CD4-positive, alpha-beta T cell treated with Interleukin-12 subunit alpha and Interleukin-12 subunit beta, for 1 hour (primary cell): ENCODE data around the gene DPYSL4.

Experiments used
- DNase-seq: peaks from one replicate; pipeline ENCODE4 v3.0.0-alpha.2; 2020

DPYSL4 gene

GRCh38 chr10:132164761-132165278 lies 21.9 kb upstream of the DPYSL4 start:
- DNase-seq: no peak

DNA sequence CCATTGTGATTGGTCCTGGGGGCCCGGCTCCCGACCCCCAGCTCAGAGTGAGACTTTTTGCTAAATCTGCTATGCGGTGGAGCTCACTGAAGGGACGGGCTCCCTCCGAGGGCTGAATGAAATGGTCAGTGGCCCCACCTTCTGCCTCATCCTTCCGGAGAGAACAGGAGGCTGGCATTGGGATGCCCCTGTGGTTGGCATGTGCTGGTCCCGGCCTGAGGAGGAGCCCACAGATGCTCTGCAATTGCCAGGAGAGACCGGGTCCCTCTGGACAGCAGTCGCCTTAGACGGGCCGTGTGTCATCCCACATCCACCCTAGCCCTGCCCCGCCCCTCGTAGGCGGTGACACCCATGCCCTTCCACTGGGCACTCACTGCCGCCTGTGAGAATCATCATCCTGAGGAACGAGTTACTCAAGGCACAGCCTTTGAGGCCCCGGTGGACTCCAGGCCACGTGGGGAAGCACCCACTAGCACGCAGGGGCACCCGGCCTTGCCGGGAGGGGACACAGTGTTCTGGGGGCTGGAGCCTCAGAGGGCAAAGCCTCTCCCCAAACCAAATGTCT lies 21.2 kb upstream of the DPYSL4 start:
- no peak for DNase-seq

DNA sequence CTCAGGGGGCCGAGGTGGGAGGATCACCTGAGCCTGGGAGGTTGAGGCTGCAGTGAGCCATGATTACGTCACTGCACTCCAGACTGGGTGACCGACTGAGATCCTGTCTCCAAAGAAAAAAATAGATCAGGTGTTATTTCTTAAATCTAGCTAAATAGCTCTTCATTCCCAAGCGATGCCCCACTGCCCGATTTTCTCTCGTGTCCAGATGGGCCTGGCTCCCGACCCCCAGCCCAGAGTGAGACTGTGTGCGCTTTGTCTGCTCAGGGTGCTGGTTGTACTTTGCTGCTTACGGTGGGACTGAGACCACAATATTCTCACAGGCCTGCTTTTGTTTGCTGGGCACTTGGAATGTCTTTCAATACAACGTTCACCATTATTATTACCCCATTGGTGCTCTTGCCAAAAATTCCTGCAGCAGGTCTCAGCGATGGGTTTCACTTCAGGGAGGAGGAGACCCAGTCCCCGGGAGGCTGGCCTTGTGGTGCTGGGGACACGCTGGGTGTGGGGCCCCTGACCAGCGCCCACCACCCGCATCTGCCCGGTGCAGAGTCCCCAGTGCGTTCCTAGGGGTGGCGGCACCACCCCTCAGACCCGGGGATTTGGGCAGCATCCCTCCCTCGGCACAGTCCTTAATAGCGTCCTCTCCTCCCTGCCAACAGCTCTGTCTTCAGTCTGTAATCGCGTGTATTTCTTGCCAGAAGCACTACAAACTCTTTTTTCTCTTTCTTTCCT lies 20.4 kb upstream of the DPYSL4 start:
- no peak for DNase-seq

DNA sequence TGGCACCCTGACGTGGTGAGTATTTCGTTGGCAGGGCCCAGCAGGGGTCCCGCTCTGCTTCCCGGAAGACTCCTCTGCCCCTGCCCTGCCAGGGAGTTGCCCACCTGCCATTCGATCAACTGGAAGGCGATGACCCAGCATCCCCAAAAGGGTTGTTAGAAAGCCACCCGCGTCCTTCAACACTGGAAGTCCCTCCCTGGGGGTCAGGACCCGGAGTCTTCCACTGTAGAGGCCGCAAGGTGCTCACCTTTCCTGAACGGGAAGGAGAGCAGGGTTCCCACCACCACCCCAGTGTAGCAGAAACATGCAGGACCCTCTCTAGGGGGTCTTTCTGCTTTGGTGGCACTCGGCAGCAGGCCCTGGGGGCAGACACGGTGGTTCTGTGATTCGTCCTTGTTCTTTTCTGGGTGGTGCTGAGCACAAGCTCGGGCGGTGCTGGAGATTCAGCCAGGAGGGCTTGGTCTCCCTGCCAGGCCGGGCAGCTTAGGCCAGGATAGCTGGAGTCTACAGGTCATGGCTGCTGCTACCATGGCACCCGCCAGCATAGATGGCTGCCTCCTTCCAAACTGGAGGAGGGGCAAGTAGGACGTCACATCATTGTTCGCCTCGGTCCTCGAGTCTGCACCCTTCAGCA lies 19.6 kb upstream of the DPYSL4 start:
- no peak for DNase-seq

- DNase-seq: no peak
Measured at GRCh38 chr10:132167976-132168375, 18.8 kb upstream of the DPYSL4 start.

DNA sequence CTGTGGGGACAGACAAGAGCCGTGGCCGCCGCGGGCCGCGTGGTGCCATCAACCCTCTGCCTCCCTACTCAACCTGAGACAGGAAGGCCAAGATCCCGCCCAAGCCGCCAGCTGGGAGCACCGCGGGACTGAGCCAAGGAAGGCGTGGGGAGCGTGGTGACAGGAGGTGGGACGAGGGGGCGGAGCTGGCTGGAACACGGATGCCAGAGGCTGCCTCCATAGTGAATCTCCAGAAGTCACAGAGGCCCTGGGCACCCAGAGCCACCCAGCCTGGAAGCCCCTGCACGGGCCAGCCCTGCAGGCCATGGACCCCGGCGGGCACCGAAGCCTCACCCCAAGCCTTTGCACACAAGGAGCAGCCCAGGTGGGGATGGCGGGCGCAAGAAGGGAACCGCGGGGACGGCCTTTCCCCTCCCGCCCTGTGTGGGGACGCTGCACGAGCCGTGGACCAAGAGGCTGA lies 18.1 kb upstream of the DPYSL4 start:
- DNase-seq: no peak

DNA sequence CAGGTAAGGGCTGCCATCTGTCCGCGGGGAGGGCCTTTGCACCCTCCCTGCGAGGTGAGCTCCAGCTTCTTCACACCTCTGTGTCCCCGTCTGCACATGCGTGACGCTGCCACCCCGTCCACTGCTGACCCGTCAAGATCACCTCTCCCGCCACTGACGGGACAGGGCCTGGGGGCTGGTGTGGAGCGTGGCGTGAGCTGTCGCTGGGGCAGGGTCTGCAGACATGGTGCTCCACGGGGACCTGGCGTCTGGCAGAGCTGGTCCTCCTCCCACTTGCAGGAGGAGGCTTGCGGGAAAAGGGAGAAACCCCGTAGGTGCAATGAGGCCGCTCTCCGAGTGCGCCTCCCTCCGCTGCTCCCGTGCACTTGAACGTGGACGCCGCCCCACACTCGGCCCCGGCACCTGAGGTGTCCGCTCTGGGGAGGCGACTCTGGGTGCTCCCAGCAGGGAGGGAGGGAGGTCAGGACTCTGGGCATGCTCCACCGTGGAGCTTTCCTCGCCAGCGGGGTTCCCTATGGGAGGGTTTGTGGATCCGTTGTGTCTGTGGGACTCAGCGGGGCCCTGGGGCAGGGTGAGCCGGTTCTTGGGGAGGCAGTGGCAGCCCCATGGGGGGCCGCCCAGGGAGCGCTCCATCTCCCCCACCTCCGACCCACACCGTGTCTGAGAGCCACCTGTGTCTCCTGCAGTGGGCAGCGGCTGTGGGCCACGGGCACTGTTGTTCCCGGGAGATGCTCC lies 17.6 kb upstream of the DPYSL4 start:
- DNase-seq: no peak

- DNase-seq: no peak
Measured at GRCh38 chr10:132169766-132170560, 16.8 kb upstream of the DPYSL4 start.

DNA sequence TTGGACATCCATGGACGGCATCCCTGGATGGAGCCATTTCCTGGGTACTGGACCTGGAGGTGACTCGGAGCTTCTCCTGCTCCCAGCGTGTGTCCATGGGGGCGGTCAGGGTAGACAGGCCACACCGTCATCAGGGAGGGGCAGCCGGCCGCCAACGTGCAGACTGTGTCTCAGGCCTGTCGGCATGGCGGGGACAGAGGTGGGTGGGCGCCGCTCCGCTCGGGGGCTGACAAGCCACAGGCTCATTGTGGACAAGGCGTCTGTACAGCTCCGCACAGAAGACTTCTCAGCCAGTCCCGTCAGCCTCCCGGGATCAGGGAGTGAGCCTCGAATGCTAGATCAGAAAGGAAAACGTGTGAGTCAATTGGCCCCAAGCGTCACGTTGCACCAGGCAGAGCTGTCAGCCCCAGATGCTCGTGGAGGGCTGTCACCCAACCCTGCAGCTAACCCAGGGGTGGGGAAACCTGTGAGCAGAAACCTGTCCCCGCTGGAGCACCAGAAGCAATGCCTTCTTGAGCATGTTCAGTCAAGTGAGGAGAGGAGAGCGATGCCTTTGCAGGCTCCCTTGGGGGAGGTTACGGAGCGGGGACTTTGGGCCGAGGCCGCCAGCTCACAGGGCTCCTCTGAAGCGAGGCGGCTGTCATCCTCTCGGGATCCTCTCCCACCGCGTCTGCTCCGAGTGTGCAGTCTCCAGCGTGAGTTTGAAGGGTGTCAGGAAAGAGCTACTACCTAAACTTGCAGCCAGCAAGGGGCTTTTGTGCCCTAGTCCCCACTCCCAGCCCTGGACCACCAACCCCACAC lies 16.0 kb upstream of the DPYSL4 start:
- no peak for DNase-seq

DNA sequence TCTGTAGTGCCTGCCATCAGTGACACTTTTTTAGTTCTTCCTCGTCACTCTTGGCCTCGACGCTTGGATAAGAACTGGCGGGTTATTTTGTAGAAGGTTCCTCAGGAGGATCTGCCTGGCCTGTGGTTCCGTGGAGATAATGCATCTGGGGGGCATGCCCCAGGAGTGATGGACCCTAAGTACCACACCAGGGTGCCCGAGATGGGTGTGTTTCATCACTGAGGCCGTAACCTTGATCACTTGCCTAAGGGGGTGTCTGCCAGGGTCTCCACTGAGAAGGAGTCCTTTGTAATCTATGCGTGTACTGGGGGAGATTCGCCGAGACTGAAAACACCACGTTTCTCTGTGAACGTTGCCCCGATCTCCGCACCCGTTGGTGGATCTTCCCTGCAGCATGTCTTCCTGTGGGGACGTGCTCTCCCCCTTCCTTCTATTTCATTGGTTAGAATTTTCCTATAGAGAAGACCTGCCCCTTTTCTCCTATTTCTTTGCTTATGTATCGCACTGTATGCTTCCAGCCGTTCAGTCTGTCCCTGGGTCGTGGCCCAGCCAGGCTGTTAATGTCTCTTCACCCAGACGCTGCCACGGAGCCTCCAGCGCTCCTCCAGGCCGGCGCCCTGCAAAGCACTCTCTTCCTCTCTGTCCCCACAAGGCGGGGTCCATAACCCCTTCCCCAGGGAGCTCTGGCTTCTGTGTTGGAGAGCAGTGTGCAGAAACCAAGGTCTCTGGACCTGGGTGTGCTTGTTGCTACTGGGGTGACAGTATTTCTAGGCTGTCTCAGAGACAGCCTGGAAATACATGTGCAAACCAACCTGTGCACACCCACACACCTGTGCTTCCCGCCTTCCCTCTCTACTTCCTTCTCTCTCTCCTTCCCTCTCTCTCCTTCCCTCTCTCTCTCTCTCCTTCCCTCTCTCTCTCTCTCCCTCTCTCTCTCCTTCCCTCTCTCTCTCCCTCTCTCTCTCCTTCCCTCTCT lies 14.4 kb upstream of the DPYSL4 start:
- no peak for DNase-seq

GRCh38 chr10:132173185-132173584 lies 13.6 kb upstream of the DPYSL4 start:
- no peak for DNase-seq

- DNase-seq: no peak
Measured at GRCh38 chr10:132174237-132174636, 12.5 kb upstream of the DPYSL4 start.

DNA sequence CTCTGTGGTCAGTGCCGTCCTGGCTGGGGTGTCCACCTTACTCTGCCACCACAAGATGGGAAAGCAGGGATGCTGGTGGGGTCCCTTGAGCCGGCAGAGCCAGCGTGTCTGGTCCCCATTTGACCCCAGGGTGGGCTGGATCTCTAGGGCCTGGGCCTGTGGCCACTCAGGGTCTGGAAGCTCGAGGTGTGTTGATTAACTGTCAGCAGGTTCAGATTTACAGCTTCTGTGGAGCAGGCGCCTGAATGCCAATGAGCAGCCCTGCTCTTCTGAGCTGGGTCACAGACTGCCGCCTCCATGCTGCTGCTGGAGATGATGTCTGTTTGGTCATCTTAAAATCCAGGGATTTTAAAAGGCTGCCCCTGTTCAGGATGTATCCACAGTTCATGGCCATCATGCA lies 11.3 kb upstream of the DPYSL4 start:
- no peak for DNase-seq

DNA sequence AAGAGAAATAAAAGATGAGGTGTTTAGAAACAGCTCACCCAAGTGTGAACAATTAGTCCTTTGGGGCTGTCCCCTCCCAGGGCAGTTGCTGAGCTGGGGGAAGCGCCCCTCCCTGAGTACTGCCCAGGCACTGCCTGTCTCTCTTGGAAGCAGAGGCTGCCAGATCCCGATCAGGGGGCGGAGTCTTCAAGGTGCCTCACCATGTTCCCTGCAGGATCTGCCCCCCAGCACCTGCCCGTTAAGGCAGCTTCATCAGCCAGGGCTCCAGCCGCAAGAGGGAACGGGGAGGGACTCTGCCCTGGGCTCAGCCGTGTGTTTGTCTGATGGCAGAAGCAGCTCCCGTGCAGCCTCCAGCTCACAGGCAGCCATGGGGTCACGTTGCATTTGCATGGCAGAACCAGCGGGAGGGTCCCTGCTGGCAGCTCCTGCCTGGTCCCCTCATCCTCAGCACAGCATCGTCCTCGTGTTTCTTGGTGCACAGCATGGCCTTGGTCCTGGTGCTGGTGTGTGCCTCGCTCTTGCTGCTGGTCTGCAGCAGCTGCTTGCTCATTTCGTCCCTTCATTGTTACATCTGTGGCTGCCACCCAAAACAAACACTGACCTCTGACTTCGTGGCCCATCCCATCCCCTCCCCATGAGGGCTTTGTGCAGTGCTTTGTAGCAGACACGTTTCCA lies 10.7 kb upstream of the DPYSL4 start:
- no peak for DNase-seq

GRCh38 chr10:132176623-132177500 lies 9.9 kb upstream of the DPYSL4 start:
- no peak for DNase-seq

DNA sequence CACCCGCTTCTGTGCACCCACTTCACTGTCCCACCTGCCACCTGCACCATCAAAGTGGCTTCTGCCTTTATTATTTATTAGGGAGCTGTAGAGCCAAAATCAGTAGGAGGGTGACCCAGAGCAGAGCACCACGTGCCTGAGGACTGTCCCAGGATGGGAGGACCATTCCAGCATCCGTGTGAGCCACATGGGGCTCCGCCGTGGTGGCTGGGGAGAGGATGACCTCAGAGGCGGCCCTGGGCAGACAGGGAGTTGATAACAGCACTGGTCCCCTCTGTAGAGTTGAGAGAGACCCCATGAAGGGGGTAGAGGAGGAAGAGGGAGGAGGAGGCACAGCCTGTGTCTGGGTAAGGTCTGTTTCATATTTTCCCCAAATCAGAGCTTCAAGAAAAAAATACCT lies 8.7 kb upstream of the DPYSL4 start:
- no peak for DNase-seq

GRCh38 chr10:132178672-132179545 lies 7.8 kb upstream of the DPYSL4 start:
- no peak for DNase-seq
